ENCODE measurements around the gene CFAP54. TPM values are rescaled to one million over a fixed set of nuclear protein-coding genes. Genes with fewer than 3 reads are reported as not detected.

Gene CFAP54
- total RNA-seq, 1 experiment from 2014 or later, result 0.71 TPM

DNA sequence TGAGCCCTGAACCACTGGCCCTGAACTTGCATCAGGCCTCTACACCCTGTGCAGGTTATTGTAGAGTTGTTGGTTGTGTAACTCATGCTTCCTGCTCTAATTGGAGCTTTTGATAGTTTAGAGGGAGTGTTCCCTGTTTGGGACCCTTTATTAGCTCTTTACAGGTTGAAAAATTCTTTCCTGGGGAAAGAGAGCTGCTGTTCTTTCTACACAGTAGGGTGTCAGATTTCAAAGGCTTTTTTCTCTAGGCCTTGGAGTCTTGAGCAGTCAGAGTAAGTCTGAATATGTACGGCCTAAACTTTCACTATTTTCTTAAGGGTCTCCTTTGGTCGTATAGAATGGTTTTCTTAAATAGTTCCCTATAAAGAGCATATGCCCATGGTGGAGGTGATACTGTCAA lies 356.9 kb downstream of the CFAP54 start:
- TF ChIP-seq, protein P1, sequence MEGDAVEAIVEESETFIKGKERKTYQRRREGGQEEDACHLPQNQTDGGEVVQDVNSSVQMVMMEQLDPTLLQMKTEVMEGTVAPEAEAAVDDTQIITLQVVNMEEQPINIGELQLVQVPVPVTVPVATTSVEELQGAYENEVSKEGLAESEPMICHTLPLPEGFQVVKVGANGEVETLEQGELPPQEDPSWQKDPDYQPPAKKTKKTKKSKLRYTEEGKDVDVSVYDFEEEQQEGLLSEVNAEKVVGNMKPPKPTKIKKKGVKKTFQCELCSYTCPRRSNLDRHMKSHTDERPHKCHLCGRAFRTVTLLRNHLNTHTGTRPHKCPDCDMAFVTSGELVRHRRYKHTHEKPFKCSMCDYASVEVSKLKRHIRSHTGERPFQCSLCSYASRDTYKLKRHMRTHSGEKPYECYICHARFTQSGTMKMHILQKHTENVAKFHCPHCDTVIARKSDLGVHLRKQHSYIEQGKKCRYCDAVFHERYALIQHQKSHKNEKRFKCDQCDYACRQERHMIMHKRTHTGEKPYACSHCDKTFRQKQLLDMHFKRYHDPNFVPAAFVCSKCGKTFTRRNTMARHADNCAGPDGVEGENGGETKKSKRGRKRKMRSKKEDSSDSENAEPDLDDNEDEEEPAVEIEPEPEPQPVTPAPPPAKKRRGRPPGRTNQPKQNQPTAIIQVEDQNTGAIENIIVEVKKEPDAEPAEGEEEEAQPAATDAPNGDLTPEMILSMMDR (conservative IDR thresholded peaks at IDR 0.05; ENCODE audit: low read depth, low read length), result no peak
- TF ChIP-seq EZH2 (IDR thresholded peaks at IDR 0.05; ENCODE audit: borderline replicate concordance, low read depth, low read length, poor library complexity, severe bottlenecking), result no peak
- Histone ChIP-seq H3K4me3 (ENCODE audit: low read depth, low read length, poor library complexity, severe bottlenecking) (no peak overlapping the region), H3K9me3 (ENCODE audit: low read depth, low read length, poor library complexity, severe bottlenecking) (no peaks in the 10 kb centered on the region), H3K27me3 (replicated peaks; ENCODE audit: insufficient read depth, low read depth, low read length, poor library complexity) (no peaks in the 10 kb centered on the region), H3K36me3 (ENCODE audit: insufficient read depth, low read length, poor library complexity, severe bottlenecking) (no peaks in the 10 kb centered on the region), H3K27ac (ENCODE audit: low read depth, low read length, poor library complexity, severe bottlenecking) (no peak overlapping the region), H3K4me1 (ENCODE audit: insufficient read depth, low read length, poor library complexity, severe bottlenecking) (no peaks in the 10 kb centered on the region)
- ChIA-PET POLR2A (ENCODE audit: low non-redundant PET) (no interaction called here), CTCF (no interaction called here)
- intact Hi-C loops (cut with micrococcal nuclease; ENCODE audit: unreplicated experiment), result no loop called here
- DNase-seq (ENCODE audit: low spot score), result no peak
- no TSS peak for BruUV-seq (replicated peaks)

DNA sequence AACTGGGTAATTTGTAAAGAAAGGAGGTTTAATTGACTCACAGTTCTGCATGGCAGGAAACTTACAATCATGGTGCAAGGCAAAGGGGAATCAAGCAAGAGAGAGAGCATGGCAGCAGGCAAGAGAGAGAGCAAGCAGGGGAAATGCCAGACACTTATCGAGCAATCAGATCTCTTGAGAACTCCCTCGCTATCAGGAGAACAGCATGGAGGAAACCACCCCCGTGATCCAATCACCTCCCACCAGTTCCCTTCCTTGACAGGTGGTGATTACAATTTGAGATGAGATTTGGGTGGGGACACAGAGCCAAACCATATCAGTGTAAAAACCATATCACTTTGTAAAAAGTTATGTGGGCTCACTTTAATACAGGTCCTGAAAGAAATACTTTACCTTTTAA lies 361.3 kb downstream of the CFAP54 start:
- TF ChIP-seq, protein P1 (conservative IDR thresholded peaks at IDR 0.05; ENCODE audit: low read depth, low read length), result no peak
- no peak for TF ChIP-seq EZH2 (IDR thresholded peaks at IDR 0.05; ENCODE audit: borderline replicate concordance, low read depth, low read length, poor library complexity, severe bottlenecking)
- BruUV-seq (replicated peaks), result no TSS peak
- no peak overlapping the region for H3K27ac ChIP-seq (ENCODE audit: low read depth, low read length, poor library complexity, severe bottlenecking)
- POLR2A ChIA-PET (ENCODE audit: low non-redundant PET), result no interaction called here
- H3K36me3 ChIP-seq (ENCODE audit: insufficient read depth, low read length, poor library complexity, severe bottlenecking), result no peaks in the 10 kb centered on the region
- H3K27me3 ChIP-seq (replicated peaks; ENCODE audit: insufficient read depth, low read depth, low read length, poor library complexity), result no peaks in the 10 kb centered on the region
- CTCF ChIA-PET, result no interaction called here
- no peaks in the 10 kb centered on the region for H3K9me3 ChIP-seq (ENCODE audit: low read depth, low read length, poor library complexity, severe bottlenecking)
- H3K4me1 ChIP-seq (ENCODE audit: insufficient read depth, low read length, poor library complexity, severe bottlenecking), result no peaks in the 10 kb centered on the region
- no peak overlapping the region for H3K4me3 ChIP-seq (ENCODE audit: low read depth, low read length, poor library complexity, severe bottlenecking)
- peak; percentile 3 for DNase-seq (ENCODE audit: low spot score)
- intact Hi-C loops (cut with micrococcal nuclease; ENCODE audit: unreplicated experiment), result no loop called here

DNA sequence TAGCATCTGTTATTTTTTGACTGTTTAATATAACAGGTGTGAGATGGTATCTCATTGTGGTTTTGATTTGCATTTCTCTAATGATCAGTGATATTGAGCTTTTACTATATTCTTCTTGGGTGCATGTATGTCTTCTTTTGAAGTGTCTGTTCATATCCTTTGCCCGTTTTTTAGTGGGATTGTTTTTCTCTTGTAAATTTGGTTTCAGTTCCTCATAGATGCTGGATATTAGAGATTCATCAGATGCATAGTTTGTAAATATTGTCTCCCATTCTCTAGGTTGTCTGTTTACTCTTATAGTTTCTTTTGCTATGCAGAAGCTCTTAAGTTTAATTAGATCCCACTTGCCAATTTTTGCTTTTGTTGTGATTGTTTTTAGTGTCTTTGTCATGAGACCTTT lies 368.8 kb downstream of the CFAP54 start:
- POLR2A ChIA-PET (ENCODE audit: low non-redundant PET), result no interaction called here
- no peak overlapping the region for H3K27ac ChIP-seq (ENCODE audit: low read depth, low read length, poor library complexity, severe bottlenecking)
- no peaks in the 10 kb centered on the region for H3K4me1 ChIP-seq (ENCODE audit: insufficient read depth, low read length, poor library complexity, severe bottlenecking)
- BruUV-seq (replicated peaks), result no TSS peak
- no peak for DNase-seq (ENCODE audit: low spot score)
- H3K4me3 ChIP-seq (ENCODE audit: low read depth, low read length, poor library complexity, severe bottlenecking), result no peak overlapping the region
- TF ChIP-seq, protein P1 (conservative IDR thresholded peaks at IDR 0.05; ENCODE audit: low read depth, low read length), result no peak
- no peak for TF ChIP-seq EZH2 (IDR thresholded peaks at IDR 0.05; ENCODE audit: borderline replicate concordance, low read depth, low read length, poor library complexity, severe bottlenecking)
- CTCF ChIA-PET, result no interaction called here
- no peaks in the 10 kb centered on the region for H3K36me3 ChIP-seq (ENCODE audit: insufficient read depth, low read length, poor library complexity, severe bottlenecking)
- no peaks in the 10 kb centered on the region for H3K9me3 ChIP-seq (ENCODE audit: low read depth, low read length, poor library complexity, severe bottlenecking)
- H3K27me3 ChIP-seq (replicated peaks; ENCODE audit: insufficient read depth, low read depth, low read length, poor library complexity), result peaks cover 13% of the 10 kb centered on the region
- intact Hi-C loops (cut with micrococcal nuclease; ENCODE audit: unreplicated experiment), result no loop called here

All from A673 (cell line).